ENCODE measurements around the gene HELZ.
"Not testable (repeated sequence)": the region's sequence is repeated elsewhere in the genome, so short reads cannot be mapped to it uniquely, and the experiment has no call there.

The HELZ gene

DNA sequence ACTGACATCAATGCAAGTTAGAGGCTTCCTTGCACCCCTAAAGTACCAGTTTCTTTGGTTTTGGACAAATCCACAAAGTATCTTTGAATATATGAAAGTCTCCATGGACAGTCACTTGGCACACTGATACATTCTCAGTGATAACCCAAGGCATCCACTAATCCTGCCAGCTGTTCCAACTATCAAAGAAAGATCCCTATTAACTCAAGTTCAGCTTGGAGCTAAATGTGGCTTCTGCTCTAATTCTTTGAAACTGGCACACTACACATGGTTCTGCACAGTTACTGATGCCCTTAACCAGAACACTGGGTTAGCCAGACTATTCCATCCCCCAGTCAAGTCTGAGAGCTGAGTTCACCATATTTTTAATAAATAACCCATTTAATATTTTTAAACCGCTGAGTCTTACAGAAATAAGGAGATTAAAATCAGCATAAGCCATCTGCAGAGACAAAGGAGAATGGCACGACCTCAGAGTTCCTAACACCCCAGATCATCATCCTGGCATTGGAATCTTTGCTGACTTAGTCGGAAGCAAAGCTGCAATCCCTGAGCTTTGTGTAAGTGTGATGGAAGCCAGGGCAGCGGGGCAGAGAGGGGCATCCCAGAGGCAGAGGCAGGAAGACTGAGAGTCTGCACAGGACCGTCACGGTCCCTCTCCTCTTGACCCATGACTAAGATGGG is 194.4 kb downstream of the HELZ start:
- no peak for DNase-seq (ENCODE audit: low spot score)

DNA sequence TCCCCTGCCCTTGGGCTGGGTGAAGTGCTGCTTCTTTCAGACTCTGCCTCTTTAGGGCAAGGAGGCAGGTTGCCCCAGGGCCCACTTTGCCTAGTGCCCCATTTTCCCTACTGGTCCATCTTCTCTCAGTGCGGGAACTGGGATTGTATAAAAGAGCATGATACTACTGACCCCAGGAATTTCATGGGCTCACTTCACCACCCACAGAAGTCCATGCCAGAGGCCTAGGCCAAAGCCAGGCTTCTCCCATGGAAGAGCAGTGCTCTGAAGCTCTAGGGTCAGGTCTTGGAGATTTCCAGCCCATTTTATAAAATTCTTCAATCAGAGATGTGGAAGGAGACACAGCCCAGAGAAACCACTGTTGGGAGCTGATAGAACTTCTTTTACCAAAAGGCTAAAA is 194.9 kb downstream of the HELZ start:
- no peak for DNase-seq (ENCODE audit: low spot score)

DNA sequence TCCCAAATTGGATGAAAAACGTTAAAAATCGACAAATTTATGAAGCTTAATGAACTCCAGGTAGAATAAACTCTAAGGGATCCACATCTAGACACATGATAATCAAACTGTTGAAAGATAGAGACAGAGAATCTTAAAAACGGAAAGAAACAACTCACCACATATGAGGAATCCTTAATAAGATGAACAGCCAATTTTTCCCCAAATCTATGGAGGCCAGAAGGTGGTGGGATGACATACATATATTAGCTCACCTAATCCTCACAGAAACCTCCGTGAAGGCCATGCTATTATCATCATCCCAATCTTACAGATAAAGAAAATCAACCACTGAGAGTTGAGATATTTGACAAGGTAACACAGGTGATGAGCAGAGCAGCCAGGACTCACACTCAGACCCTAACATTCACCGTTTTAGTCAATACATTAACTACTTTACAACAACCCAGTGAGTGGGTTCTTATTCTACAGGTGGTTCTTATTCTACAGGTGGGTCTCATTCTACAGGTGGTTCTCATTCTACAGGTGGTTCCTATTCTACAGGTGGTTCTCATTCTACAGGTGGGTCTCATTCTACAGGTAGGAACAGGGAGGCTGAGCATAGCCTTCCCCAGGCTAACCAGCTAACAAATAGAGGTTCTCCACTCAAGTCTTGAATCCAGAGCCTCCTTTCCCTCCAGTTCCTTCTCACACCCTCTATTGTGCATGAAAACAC is 195.8 kb downstream of the HELZ start:
- no peak for DNase-seq (ENCODE audit: low spot score)

DNA sequence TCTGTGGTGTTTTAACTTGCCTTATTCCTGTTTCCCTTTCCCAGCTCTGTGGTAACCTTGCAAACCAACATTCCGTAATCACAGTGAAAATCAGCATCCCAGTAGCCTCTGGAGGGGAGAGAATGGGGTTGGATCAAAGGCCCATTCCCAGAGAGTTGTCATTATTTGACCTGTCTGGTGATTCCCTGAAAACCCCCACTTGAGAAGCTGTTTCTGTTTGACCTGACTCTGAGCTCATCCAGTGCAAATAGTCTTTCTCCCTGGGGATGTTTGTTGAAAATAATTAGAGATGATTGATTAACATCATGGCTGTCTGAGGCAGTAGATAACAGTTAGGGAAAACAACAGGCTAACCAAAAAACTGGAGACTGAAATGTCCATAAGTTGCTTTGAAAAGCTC is 197.6 kb downstream of the HELZ start:
- DNase-seq (ENCODE audit: low spot score), result no peak

DNA sequence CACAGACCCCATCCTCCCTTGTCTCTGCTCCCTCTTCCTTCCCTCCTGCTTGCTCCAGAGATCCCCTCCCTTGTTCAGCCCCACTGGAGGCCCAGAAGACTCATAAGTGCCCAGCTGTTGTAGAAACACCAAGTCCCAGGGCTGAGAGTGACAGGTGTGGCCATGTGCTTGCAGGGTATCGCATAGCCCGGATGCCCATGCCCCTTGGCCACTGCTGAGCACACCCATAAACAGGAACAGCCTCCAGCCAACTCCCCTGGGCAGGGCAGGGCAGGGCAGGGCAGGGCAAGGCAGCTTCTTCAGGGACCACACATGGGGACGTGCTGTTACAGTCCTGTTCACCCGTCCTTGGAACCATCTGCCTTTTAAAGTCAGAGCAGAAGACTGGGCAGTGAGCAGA is 198.6 kb downstream of the HELZ start:
- DNase-seq (ENCODE audit: low spot score), result no peak

DNA sequence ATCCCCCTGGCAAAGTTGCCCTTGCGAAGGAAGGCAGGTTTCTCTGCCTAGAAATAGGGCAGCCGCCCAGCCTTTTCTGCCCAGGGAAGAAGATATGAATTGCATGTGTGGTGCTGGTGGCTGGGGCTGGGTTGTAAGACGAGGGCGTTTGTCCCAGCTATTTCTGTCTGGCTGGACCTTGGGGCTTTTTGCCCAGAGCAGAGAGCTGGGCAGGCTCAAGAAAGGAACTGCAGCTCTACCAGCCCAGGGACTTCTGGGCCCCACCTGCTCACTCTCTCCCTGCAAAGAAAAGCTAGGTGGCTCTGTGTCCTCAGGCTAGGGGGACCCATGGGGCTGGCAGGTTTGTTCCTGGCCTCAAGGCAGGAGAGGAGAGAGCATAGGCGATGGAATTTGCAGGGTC is 200.1 kb downstream of the HELZ start:
- DNase-seq (ENCODE audit: low spot score), result no peak

DNA sequence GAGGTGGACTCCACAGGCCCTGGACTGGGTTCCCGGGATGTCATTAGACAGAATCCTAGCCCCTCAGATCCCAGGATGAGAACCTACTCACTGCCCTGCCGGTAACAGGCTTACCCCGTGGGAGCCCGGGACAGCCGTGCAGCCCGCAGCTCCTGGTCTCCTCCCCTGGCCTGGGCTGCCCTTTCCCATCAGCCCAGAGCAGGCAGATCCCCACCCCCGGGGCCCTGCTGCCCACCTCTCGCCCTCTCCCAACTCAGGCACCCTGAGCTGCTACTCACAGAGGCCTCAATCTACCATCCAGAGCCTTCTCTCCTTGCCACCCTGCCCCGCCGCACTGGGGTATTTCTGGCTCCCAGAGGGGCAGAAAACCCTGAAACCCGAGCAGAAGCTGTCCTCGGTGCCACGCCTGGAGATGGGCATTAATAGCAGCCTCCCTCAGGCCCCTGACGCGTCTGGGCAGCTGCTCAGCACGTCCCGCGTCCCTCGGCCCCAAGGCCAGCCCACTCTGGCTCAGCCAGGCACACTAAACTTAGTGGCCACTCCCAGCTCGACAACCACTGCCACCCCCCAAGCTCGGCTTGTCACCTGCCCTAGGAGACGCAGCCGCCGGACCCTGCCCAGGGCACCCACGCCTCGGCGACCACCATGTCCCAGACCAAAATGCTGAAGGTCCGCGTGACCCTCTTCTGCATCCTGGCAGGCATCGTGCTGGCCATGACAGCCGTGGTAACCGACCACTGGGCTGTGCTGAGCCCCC is 200.8 kb downstream of the HELZ start, which contains the start of gene CACNG1:
TSS of gene CACNG1 (plus strand) at position 539 of the 757 bp plus-strand sequence. CDS start at position 646, 107 bp downstream.
- DNase-seq (ENCODE audit: low spot score), result no peak

DNA sequence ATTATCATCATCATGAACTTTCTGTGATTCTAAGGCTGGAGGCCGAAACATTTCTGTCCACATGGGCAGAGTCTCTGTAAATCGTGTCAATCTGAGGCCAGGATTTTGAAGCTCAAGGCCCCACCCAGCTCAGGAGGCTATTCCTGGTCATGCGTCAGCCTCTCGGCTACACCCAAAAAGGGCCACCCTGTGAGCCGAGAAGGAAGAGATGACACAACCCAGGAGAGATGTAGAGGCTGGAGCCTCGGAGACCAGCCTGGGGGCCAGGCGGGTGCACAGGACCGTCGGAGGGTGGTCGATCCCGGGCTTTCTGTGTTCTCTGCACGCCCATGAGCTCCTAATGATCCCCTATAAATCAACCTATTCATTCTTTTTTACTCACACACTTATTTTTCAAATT is 201.7 kb downstream of the HELZ start:
- DNase-seq (ENCODE audit: low spot score), result no peak

DNA sequence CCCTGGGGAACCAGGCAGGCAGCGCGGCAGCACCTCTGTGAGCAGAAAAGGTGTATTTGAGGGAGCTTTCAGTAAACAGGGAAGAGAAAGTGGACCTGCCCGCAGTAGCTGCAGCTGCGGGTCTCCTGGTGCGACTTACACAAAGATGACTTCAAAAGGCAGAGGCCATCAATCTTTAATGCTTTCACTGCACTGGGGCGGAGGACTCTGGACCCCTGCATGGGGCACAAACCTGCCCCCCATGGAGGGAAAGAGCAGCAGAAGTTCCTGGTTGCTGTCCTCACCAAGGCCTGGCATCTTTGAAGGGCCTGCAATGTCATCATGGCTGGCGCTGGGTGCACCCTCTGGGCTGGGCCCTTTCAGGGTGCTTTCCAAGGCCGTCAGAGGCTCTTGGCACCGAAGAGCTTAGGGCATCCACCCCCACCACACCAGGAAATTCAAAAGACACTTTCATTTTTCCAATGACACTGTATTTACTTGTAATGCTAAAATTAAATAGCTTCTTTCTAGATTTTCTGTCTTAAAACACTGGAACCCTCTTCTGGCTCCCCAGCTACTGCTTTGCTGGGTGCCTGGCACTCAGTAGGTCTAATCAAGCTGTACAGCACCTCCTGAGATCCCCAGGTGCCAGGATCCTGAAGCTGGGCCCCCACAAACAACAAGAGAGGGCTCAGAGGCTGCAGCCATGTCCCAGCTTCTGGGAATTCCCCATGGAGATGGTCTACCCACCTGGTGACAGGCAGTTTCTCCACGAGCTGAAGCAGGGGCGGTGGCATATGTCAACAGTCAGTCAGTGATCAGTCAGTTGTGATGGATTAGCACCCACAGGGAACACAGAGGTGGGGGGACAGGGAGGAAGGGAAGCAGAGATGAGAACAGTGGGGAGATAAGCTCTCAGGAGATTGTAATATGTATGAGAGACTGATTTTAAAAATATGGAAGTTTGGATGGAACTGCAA is 202.8 kb downstream of the HELZ start:
- no peak for DNase-seq (ENCODE audit: low spot score)

DNA sequence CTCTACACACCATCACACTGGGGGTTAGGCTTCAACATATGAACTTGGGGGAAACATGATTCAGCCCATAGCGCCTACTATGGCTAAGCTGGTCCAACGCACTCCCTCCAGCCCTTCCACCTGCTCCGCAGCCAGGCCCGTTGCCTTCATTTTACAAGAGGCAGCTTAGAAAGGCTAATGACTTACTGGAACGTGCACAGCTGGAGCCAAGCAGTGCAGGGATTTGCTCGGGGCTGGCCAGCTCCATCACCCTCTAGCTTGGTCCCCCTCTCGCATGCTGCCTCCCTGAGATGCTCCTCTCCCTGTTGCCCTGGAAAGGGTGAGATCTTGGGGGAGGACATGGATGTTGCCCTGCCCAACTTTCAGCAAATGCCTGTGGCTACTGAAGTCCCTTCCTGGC is 203.5 kb downstream of the HELZ start:
- DNase-seq (ENCODE audit: low spot score), result no peak

DNA sequence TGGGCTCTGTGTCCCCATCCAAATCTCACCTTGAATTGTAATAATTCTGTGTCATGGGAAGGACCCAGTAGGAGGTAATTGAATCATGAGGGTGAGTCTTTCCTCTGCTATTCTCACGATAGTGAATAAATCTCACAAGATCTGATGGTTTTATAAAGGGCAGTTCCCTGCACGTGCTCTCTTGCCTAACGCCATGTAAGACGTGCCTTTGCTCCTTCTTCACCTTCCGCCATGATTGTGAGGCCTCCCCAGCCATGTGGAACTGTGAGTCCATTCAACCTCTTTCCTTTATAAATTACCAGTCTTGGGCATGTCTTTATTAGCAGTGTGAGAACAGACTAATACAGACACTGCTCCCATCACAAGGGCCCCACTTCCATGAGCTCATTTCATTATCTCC is 203.9 kb downstream of the HELZ start:
- not testable (repeated sequence) for DNase-seq (ENCODE audit: low spot score)

DNA sequence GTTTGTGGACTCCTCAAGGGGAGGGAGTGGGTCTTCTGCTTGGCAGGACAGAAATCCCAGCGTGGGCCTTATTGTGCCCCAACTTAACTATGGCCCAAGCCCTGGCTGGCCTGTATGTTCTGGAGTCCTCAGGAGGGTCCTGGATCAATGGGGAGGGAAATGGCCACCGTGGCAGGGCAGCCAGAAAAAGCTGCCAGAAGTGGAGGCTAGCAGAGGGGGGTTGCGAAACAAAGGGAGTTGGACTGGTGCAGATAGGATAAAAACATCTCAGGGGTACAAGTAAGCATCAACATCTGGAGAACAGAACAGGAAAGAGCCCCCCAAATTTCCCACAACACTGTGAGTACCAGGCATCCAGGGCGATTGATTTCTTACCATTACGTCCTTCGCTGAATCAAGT is 204.3 kb downstream of the HELZ start:
- no peak for DNase-seq (ENCODE audit: low spot score)

DNA sequence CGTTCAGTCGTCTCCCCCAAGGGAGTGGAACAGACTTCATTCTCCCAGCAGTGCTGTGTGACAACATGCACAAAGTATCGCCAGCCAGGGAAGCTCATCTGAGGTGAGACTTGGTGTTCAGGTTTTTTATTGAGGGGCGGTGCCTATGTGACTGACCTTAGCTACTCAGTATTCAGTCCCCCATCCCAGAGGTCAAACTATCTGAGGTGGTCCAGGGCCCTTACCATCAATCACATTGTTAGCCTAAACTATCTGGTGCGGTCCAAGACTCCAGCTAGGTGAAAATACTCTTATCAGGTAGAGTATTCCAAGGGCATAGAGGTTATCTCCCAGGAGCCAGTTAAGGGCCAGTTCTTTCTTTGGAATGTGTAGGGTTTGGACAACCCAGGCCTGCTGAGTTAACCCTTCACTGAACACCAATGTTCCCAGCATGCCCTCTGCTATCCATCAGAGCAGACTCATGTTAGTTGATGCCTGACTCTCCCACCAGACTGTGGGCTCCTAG is 206.1 kb downstream of the HELZ start:
- no peak for DNase-seq (ENCODE audit: low spot score)

DNA sequence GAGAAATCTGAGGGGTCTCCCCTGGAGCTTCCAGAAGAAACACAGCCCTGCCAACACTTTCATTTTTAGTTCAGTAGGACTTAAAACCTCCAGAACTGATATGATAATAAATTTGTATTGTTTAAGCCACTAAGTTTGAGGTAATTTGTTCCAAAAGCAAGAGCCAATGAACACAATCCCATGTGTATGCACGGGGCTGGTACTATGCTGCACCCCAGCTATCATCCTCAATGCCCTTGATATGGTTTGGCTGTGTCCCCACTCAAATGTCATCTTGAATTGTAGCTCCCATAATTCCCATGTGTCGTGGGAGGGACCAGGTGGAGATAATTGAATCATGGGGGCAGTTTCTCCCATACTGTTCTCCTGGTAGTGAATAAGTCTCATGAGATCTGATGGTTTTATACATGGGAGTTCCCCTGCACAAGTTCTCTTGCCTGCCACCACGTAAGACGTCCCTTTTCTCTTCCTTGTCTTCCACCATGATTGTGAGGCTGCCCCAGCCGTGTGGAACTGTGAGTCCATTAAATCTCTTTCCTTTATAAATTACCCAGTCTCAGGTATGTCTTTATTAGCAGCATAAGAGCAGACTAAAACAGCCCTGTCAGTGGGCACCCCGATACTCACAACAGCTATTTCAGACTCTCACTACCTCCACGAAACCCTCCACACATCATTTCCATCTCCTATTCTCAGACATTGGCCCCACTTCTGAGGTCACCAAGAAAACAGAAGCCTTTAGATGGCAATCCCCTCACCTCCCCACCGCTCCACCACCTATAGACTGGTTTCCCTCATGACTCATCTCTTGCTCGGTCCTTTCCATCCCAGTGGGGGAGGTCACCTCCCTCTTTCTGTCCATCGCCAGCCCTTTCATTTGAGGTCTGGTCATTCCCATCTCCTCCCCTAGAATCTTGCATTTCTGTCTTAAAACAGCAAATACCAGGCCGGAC is 209.6 kb downstream of the HELZ start:
- DNase-seq (ENCODE audit: low spot score), result no peak

DNA sequence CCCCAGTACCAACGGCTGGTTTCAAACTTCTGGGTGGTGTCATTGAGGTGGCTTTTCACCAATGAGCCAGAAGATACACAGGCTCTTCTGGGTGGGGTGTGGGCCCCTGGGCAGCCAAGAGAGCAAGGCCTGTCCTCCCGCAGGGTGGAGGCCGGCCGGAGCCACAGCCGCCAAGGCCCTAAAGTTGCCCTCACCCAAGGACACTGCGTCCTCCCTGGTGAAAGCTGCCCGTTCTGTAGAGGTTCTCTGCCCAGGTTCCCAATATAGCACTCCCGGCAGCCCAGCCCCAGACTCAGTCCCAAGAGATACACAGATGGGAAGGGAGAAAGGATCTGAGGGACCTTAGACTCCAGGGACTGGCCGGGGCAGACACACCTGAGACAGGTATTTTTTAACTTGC is 211.4 kb downstream of the HELZ start:
- no peak for DNase-seq (ENCODE audit: low spot score)

DNA sequence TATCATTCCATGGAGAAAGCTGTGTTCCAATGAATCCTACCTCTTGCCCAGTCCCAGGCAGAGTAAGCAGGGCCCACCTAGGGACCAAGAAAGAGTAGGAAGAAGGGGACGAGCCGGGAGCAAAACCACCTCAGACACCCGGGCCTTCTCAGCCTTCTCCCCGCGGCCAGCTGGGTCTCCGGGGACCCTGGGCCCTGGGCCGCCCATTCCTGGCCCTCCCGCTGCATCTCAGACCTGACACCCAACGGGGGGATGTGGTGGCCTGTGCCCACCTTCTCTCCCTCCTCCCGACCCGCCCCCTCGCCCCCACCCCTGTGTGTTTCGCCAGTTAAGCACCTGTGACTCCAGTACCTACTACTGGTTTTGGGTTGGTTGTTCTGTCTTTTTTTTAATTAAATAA is 212.0 kb downstream of the HELZ start:
- DNase-seq (ENCODE audit: low spot score), result no peak

DNA sequence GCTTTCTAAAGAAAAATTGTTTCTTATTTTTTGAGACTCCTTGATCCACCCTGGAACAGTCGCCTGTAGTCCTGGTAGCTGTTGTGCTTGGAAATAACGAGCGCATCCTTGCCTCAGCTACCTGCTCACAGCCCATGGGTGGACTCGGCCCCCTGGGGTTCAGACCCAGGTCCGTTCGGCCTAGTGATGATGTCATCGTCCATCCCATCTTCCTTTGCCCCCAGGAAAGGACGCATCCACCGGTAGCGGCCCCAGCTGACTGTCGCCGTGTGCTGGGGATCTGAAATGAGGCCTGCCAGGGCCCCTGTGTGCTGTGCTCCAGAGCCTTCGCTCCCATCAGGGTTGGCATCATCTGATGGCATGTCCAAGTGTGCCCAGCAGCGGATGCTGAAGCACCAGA is 212.6 kb downstream of the HELZ start:
- no peak for DNase-seq (ENCODE audit: low spot score)

DNA sequence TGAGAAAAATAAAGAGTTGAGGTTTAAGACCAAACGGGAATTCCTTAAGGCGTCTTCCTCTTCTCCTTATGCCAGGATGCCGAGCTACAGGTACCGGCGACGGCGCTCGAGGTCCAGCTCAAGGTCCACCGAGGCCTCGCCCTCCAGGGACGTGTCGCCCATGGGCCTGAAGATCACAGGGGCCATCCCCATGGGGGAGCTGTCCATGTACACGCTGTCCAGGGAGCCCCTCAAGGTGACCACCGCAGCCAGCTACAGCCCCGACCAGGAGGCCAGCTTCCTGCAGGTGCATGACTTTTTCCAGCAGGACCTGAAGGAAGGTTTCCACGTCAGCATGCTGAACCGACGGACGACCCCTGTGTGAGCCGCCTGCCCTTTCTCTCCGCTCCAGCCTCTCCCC is 214.4 kb downstream of the HELZ start:
- DNase-seq (ENCODE audit: low spot score), result no peak

DNA sequence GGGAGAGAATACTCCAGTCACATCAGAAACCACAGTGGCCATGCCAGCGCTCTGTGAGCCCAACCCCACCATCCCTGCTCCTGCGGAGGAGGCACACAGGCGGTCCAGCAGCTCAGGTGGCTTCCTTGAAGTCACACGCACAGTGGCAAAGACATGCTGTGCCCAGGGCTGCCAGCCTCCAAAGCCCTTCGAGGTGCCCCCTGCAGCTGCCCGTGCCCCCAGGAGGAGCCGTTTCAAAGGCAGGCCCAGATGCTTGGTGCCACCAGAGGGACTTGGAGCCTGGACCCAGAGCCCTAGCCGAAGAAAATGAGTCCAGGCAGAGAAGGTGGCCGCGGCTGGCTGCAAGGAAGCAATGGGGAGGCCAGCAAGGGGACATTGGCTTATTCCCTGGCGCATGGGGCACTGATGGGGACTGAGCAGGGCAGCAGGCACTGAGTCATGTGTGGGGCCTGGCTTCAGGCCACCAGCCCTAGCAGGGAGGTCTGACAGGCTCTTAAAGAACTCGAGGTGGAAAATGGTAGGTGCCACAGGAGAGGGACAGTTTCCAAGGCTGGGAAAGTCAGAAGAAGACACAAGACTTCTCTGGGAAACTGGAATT is 217.9 kb downstream of the HELZ start:
- no peak for DNase-seq (ENCODE audit: low spot score)

DNA sequence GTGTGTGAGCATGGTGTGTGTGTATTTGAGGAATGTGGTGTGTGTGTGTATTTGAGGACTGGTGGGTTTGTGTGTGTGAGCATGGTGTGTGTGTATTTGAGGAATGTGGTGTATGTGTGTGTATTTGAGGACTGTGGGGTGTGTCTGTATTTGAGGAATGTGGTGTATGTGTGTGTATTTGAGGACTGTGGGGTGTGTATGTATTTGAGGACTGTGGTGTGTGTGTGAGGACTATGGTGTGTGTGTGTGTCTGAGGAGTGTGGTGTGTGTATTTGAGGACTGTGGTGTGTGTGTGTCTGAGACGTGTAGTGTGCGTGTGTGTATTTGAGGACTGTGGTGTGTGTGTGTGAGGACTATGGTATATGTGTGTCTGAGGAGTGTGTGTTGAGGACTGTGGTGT is 218.7 kb downstream of the HELZ start:
- no peak for DNase-seq (ENCODE audit: low spot score)

Data from ecto neural progenitor cell (in vitro differentiated cells).